Adipocyte (in vitro differentiated cells): ENCODE measurements around the gene MYO9B.

Experiments used
- DNase-seq: peaks from one replicate; pipeline ENCODE4 v3.0.0-alpha.2; 2015; ENCODE audit warnings: low read depth
- H3K27me3 ChIP-seq: replicated peaks from 2 replicates; pipeline ENCODE4 v1.7.0; 2013; ENCODE audit warnings: mild to moderate bottlenecking, low read length, moderate library complexity; ENCODE audit not compliant: control insufficient read depth, insufficient read depth
- H3K36me3 ChIP-seq: 2 replicates; pipeline ENCODE4 v1.7.0; 2013; ENCODE audit warnings: low read length, mild to moderate bottlenecking, moderate library complexity; ENCODE audit not compliant: control insufficient read depth, insufficient read depth, severe bottlenecking
- H3K4me1 ChIP-seq: 2 replicates; pipeline ENCODE4 v1.7.0; 2013; ENCODE audit warnings: mild to moderate bottlenecking, low read length, moderate library complexity; ENCODE audit not compliant: control insufficient read depth, insufficient read depth
- H3K4me3 ChIP-seq: 2 replicates; pipeline ENCODE4 v1.7.0; 2013; ENCODE audit warnings: mild to moderate bottlenecking, low read length, moderate library complexity
- H3K9ac ChIP-seq: 2 replicates; pipeline ENCODE4 v1.7.0; 2013; ENCODE audit warnings: mild to moderate bottlenecking, low read length, moderate library complexity
- H3K9me3 ChIP-seq: 2 replicates; pipeline ENCODE4 v1.7.0; 2013; ENCODE audit warnings: mild to moderate bottlenecking, low read length, moderate library complexity; ENCODE audit not compliant: control insufficient read depth

The MYO9B gene

GRCh38 chr19:17255150-17255621 is 179.6 kb downstream of the MYO9B start:
- Histone ChIP-seq H3K9me3 (peaks cover 16% of the 10 kb centered on the region), H3K4me1 (peaks cover 2% of the 10 kb centered on the region), H3K27me3 (peaks cover 6% of the 10 kb centered on the region), H3K36me3 (no peaks in the 10 kb centered on the region), H3K9ac (no peak overlapping the region), H3K4me3 (no peak overlapping the region)
- DNase-seq, result no peak

GRCh38 chr19:17256130-17256529 is 180.6 kb downstream of the MYO9B start:
- peaks cover 2% of the 10 kb centered on the region for H3K4me1 ChIP-seq
- H3K36me3 ChIP-seq, result no peaks in the 10 kb centered on the region
- peaks cover 6% of the 10 kb centered on the region for H3K27me3 ChIP-seq
- no peak overlapping the region for H3K9ac ChIP-seq
- no peak overlapping the region for H3K4me3 ChIP-seq
- H3K9me3 ChIP-seq, result peaks cover 23% of the 10 kb centered on the region
- DNase-seq, result no peak

GRCh38 chr19:17259118-17259780 is 183.7 kb downstream of the MYO9B start:
- Histone ChIP-seq H3K9me3 (peaks cover 23% of the 10 kb centered on the region), H3K27me3 (peaks cover 6% of the 10 kb centered on the region), H3K4me3 (no peak overlapping the region), H3K36me3 (no peaks in the 10 kb centered on the region), H3K9ac (no peak overlapping the region), H3K4me1 (peaks cover 2% of the 10 kb centered on the region)
- no peak for DNase-seq

GRCh38 chr19:17259934-17260333 is 184.4 kb downstream of the MYO9B start:
- Histone ChIP-seq H3K27me3 (peaks cover 6% of the 10 kb centered on the region), H3K4me1 (peaks cover 2% of the 10 kb centered on the region), H3K9ac (no peak overlapping the region), H3K36me3 (no peaks in the 10 kb centered on the region), H3K9me3 (peaks cover 23% of the 10 kb centered on the region), H3K4me3 (no peak overlapping the region)
- DNase-seq, result no peak

- no peaks in the 10 kb centered on the region for H3K36me3 ChIP-seq
- H3K4me1 ChIP-seq, result no peaks in the 10 kb centered on the region
- DNase-seq, result peak; percentile 59
- H3K27me3 ChIP-seq, result peaks cover 6% of the 10 kb centered on the region
- peaks cover 23% of the 10 kb centered on the region for H3K9me3 ChIP-seq
- H3K9ac ChIP-seq, result no peak overlapping the region
- H3K4me3 ChIP-seq, result no peak overlapping the region
Observed at GRCh38 chr19:17260842-17261325, 185.3 kb downstream of the MYO9B start.

- no peaks in the 10 kb centered on the region for H3K4me1 ChIP-seq
- H3K36me3 ChIP-seq, result no peaks in the 10 kb centered on the region
- no peaks in the 10 kb centered on the region for H3K27me3 ChIP-seq
- H3K4me3 ChIP-seq, result no peak overlapping the region
- H3K9me3 ChIP-seq, result peaks cover 23% of the 10 kb centered on the region
- DNase-seq, result no peak
- H3K9ac ChIP-seq, result no peak overlapping the region
Observed at GRCh38 chr19:17262557-17262956, 187.0 kb downstream of the MYO9B start.
